ENCODE measurements around the gene ZC2HC1B. TPM values are rescaled to one million over a fixed set of nuclear protein-coding genes. Genes with fewer than 3 reads are reported as not detected.

Gene ZC2HC1B
- total RNA-seq, 1 experiment from 2014 or later: not detected

DNA sequence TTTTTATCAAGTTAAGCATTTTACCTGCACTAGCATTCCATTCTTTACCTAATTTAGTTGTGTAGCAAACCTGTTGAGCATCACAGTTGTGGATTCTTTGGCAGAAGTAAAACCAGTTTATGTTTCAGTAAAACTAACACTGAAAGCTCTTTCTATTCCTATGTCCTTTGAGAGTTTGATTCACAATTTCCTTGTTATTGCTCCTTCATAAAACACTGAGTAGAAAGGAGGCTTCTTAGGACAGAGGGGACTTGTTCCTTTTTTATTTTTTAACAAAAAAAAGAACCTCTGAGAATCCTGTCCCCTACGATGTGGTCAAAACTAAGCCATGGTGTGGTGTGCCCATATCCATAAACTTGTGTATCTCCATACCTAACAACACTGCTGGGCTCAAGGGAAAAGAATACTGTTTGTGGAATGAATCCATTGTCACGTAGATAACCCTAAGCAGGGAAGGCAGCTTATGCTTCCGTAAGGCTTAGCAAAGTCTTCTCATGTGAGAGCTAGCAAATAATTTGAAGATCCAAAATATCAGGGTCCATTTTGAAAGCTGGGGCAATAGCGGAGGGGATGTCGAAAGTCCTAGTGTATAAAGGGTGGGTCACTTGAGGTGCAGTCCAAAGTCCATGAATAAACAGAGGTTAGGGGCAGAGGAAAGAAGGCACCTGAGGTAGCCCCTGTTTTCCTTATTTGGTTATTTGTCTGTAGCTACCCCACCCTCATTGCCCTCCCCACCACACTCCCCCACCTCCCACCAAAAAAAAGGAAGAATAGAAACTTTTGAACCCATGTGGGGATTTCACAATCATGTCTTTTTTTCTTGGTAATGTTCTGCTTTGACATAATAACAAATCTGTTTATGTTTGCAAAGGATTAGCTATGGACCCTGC is 72.7 kb downstream of the ZC2HC1B start:
- CTCF ChIA-PET: interaction anchor here (0.6 to 7.6 kb wide), 4 partner anchors 17 to 509 kb away, joined by 3 to 75 read pairs (median 3); no protein-coding TSS in a partner anchor

DNA sequence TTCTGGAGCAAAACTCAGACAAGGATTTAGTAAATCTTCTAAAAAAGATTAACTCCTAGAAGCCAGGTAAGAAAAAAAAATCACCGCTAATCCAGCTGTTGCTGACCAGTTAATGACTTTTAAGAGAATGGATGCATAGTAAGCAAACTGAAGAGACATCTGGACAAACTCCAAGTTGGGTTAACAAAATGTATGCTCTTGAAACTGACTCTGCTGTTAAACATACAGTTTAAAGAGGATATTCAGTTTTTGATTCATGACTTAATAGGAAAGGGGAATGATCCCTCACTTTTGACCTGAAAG is 73.3 kb downstream of the ZC2HC1B start:
- TF ChIP-seq, protein P1, sequence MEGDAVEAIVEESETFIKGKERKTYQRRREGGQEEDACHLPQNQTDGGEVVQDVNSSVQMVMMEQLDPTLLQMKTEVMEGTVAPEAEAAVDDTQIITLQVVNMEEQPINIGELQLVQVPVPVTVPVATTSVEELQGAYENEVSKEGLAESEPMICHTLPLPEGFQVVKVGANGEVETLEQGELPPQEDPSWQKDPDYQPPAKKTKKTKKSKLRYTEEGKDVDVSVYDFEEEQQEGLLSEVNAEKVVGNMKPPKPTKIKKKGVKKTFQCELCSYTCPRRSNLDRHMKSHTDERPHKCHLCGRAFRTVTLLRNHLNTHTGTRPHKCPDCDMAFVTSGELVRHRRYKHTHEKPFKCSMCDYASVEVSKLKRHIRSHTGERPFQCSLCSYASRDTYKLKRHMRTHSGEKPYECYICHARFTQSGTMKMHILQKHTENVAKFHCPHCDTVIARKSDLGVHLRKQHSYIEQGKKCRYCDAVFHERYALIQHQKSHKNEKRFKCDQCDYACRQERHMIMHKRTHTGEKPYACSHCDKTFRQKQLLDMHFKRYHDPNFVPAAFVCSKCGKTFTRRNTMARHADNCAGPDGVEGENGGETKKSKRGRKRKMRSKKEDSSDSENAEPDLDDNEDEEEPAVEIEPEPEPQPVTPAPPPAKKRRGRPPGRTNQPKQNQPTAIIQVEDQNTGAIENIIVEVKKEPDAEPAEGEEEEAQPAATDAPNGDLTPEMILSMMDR (IDR thresholded peaks at IDR 0.05; ENCODE audit: unreplicated experiment): no peak
- Mint-ChIP-seq H3K27ac (ENCODE audit: low read depth, unreplicated experiment) (no peak overlapping the region), H3K27me3 (ENCODE audit: insufficient read depth, unreplicated experiment) (no peaks in the 10 kb centered on the region), H3K4me1 (ENCODE audit: insufficient read depth, unreplicated experiment) (peaks cover 4% of the 10 kb centered on the region), H3K4me3 (ENCODE audit: unreplicated experiment) (no peak overlapping the region), H3K9me3 (ENCODE audit: unreplicated experiment) (no peaks in the 10 kb centered on the region), H3K36me3 (ENCODE audit: insufficient read depth, unreplicated experiment) (no peaks in the 10 kb centered on the region)
- ChIA-PET POLR2A (no interaction called here), CTCF (interaction anchor here (0.6 to 7.6 kb wide), 4 partner anchors 16 to 510 kb away, joined by 3 to 75 read pairs (median 3); no protein-coding TSS in a partner anchor)
- DNase-seq (ENCODE audit: unreplicated experiment): no peak
- BruUV-seq (replicated peaks): no TSS peak
- intact Hi-C loops (cut with micrococcal nuclease): no loop called here

More for the DNA sequence above, 72.7 kb downstream of the ZC2HC1B start:
- H3K27me3 Mint-ChIP-seq (ENCODE audit: insufficient read depth, unreplicated experiment): no peaks in the 10 kb centered on the region
- DNase-seq (ENCODE audit: unreplicated experiment): no peak
- TF ChIP-seq, protein P1 (IDR thresholded peaks at IDR 0.05; ENCODE audit: unreplicated experiment): no peak
- POLR2A ChIA-PET: no interaction called here
- intact Hi-C loops (cut with micrococcal nuclease): no loop called here
- no peaks in the 10 kb centered on the region for H3K36me3 Mint-ChIP-seq (ENCODE audit: insufficient read depth, unreplicated experiment)
- no TSS peak for BruUV-seq (replicated peaks)
- H3K27ac Mint-ChIP-seq (ENCODE audit: low read depth, unreplicated experiment): no peak overlapping the region
- peaks cover 4% of the 10 kb centered on the region for H3K4me1 Mint-ChIP-seq (ENCODE audit: insufficient read depth, unreplicated experiment)
- no peaks in the 10 kb centered on the region for H3K9me3 Mint-ChIP-seq (ENCODE audit: unreplicated experiment)
- no peak overlapping the region for H3K4me3 Mint-ChIP-seq (ENCODE audit: unreplicated experiment)

DNA sequence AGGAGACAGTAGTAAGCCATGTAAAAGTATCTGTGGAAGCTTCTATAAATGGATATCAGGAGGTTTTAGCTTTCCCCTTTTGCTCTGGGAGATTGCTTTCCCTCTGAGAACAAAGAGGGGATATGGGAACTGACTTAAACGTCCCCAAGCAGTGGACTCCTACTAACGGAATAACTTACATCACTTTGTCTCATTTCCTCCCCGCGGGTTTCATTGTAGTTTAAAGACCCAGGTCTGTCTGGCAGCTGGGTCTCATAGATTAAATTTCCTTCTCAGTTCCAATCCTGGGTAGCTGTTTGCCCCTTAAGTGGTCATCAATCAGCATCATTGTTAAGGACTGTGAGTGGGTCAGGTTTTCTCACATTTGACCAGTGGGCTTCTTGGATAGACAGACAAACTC is 75.1 kb downstream of the ZC2HC1B start:
- intact Hi-C loops (cut with micrococcal nuclease): no loop called here
- peaks cover 4% of the 10 kb centered on the region for H3K4me1 Mint-ChIP-seq (ENCODE audit: insufficient read depth, unreplicated experiment)

More for the DNA sequence above, 75.1 kb downstream of the ZC2HC1B start:
- Mint-ChIP-seq H3K9me3 (ENCODE audit: unreplicated experiment) (no peaks in the 10 kb centered on the region), H3K4me3 (ENCODE audit: unreplicated experiment) (no peak overlapping the region), H3K27ac (ENCODE audit: low read depth, unreplicated experiment) (no peak overlapping the region), H3K27me3 (ENCODE audit: insufficient read depth, unreplicated experiment) (no peaks in the 10 kb centered on the region), H3K36me3 (ENCODE audit: insufficient read depth, unreplicated experiment) (no peaks in the 10 kb centered on the region)
- ChIA-PET POLR2A (interaction anchor here (0.7 to 1.5 kb wide), 3 partner anchors 68 to 529 kb away, joined by 3 to 9 read pairs (median 7); partner anchors contain the start of gene PLAGL1), CTCF (interaction anchor here (0.6 to 7.6 kb wide), 23 partner anchors 8 to 366 kb away, joined by 3 to 75 read pairs (median 6); partner anchors contain the start of gene PLAGL1)
- DNase-seq (ENCODE audit: unreplicated experiment): no peak
- TF ChIP-seq, protein P1 (IDR thresholded peaks at IDR 0.05; ENCODE audit: unreplicated experiment): no peak
- BruUV-seq (replicated peaks): no TSS peak
